HCEC 1CT (cell line): ENCODE results near the gene RASSF4.

Experiments
- DNase-seq: peaks from one replicate; pipeline ENCODE4 v3.0.0-alpha.2; 2017

Gene RASSF4

DNA sequence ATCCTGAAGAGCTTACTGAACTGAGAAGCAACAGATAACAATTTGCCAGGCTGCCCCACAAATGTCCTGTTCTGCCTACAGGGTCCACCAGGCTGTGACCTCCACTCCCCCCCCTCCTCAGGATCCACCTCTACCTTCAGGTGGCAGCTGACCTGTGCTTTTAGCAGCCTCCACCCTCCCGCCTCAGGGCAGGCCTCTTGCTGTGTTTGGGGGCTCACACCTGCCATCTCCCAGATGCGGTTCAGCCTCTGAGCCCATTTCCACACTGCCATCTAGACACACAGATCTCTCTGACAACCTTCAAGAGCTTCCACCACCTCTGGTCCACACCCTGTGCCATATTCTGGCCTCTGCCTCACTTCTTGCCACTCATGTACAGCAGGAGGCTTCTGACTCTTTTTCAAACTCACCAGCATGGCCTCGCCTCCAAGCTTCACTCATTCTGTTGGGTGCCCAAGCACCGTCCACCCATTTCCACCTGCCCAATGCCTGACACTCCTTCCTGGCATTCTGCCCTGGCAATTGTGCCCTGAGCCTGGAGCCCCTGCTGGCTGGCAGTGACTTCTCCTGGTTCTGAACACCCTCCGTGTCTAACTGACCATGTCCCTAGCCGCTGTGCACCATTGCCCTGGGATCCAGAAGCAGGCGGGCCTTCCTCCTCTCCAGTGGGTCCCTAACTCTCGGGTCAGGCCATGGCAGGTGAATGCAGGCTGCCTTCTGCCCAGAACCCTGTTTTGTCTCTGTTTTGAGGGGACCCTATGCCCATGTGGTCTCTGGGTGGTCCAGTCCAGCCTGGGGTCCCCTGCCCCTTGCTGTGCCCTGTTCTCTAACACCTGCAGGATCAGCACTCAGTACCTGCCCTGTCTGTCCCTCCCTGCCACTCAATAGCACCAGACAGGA lies 30.0 kb upstream of the RASSF4 start:
- DNase-seq: no peak

DNA sequence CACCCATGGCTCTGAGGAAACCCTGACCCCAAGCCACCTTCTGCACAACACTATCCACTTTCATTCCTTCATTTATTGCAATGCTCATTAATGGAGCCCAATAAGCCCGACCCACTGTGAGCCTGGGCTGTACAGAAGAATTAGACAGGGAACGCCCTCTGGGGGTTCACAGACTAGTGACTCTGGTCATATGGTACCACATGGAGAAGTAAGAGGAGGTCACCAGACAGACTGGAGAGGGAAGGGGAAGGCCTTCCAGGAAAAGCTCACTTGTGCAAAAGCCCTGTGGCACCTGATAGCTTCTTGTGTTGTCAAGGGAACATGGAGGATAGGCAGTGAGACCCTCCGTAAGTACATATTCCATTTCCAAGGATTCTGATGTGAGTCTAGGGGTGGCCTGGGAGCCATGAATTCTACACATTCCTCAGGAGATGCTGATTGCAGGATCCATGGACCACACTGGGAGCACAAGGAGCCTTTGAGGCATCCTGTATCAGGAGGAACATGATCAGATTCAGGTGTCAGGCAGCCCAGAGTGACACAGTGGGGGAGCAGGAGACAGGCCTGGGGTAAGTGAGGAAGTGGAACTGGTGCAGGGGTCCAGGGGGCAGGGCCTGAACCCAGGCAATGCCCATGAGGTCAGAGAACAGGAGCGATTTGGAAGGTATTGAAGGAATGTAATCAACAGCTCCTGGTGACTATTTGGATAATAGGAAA lies 28.5 kb upstream of the RASSF4 start:
- no peak for DNase-seq

DNA sequence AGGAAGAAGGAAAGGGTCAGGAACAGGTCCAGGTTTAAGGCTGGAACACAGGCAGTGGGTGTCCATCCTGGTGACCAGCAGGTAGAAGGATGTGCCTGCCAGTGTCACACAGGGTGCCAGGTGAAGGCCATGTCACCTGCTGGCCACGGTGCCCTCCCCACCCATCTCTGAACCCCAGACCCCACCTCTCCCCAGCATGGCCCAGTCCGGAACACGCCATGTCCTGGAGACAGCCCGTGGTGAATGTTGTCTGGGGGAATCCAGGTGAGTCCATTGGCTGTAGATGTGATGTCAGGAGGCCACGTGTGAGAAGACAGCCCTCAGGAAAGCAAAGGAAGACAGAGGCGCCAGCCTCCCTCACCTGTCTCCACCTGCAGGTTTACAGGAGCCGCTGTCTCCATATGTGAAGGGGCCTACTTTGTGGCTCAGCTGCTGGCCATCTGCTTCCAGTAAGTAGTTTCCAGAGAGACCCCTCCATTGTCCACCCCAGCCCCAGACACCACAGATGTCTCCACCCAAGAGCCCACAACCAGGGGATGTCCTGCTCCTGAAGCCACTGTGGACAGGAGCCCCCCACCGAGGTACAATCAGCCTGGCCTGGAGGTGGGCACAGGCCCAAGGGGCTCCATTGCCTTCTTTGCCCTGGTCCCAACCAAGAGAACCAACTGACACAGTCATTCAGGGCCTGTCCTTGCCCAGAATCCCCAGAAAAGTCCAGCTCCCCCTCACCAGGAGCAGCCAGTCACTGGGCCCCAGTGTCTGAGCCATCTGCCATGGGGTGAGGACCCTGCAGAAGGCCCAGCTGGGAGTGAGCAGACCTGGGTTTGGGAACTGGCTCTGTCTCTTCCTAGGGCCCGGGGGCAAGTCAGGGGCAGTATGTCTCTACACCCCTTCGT lies 27.7 kb upstream of the RASSF4 start:
- DNase-seq: no peak

DNA sequence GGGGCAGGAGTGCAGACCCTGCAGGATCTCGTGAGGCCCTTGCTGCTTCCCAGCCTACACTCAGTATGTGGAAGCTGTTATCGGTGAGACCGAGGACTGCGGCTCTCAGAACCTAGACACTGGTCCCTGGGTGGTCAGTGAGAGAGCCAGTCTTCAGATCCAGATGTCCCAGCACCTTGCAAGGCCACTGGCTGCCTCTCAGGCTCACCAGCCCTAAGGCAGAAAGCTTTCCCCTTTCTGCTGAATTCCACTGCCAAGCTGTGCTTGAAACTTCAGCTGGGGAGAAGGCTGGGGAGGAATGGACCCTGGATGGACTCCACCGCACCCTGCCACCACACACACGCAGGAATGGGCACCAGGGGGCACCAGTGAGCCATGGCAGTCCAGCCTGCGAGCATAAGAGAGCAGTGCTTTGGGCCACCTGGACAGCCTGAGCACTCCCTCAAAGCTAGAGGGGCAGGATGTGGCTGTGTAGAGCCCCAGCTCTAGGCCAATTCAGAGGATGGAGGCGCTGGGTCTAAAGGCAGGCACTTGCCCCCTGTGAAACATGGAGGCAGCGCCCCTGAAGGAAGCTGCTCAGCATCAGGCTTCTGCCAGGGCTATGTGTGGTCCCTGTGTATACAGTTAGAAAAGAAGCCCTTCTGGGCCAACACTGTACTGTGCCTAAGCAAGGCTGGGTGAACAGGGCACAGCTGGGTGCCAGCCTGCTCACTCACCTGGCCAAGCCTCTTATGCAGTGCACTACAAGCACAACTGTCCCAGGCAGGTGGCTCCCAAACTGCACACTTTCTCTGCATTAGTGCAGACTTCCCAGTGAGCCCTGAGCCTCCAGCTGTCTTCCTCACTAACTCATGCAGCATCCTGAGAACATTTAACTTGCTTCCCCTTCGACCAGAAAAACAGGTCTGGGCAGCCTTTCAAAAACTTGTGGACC lies 26.8 kb upstream of the RASSF4 start:
- DNase-seq: peak; percentile 57

DNA sequence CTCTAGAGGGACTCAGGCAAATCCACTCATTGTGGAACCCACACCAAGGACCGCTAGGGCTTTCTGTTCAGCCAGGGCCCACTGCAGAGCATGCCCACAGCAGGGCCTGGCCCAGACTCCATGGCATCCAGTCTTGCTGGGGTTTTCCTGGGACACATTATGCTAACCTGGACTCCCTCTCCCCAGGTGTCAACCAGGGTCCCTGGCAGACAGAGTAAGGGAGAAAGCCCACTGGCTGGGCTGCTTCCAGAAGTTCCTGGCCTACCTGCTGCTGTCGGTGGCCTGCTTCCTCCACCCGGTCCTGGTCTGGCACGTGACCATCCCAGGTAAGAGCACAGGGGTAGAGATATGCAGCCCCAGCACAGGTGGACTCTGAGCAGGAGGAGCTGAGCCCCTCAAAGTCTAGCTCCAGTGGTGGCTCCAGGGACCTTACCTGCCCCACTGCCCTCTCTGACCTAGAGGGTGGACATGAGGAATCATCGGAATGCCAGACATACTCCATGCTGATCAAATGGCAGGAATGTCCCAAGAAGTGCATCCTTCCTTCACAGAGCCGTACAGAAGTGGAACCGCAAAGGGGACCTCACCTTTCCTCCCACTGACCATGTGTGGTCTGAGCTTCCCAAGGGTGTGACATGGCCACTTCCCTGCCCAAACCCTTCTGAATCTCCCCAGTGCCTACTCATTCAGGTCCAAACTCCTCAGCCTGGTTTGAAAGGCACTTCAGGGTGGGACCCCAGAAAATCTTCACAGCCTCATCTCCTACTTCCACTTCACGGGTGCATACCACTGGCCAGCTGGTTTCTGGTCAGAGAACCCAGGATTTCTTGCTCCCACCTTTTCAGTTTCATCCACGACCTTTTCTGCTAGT lies 25.9 kb upstream of the RASSF4 start:
- no peak for DNase-seq

DNA sequence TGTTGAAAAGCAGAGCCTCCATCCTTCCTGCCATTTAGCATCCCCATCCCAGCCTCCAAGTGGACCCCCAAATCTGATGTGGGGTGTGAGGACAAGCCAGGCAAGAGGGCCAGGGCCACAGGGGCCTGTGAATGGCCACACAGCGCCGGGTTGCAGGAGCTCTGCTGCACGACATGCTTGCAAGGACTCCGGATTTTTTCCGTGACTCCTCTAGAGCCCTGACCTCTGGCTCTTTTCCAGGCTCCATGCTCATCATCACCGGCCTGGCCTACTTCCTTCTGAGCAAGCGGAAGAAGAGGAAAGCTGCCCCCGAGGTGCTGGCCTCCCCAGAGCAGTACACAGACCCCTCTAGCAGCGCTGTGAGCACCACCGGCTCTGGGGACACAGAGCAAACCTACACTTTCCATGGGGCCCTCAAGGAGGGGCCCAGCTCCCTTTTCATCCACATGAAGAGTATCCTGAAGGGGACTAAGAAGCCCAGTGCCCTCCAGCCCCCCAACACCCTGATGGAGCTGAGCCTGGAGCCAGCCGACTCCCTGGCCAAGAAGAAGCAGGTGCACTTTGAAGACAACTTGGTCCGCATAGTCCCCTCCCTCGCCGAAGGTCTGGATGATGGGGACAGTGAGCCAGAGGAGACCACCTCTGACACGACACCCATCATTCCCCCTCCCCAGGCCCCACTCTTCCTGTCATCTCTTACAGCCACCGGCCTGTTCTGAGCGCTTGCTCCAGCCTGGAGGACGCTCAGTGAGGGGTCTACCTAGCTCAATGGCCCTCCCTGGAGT lies 25.0 kb upstream of the RASSF4 start:
- no peak for DNase-seq

DNA sequence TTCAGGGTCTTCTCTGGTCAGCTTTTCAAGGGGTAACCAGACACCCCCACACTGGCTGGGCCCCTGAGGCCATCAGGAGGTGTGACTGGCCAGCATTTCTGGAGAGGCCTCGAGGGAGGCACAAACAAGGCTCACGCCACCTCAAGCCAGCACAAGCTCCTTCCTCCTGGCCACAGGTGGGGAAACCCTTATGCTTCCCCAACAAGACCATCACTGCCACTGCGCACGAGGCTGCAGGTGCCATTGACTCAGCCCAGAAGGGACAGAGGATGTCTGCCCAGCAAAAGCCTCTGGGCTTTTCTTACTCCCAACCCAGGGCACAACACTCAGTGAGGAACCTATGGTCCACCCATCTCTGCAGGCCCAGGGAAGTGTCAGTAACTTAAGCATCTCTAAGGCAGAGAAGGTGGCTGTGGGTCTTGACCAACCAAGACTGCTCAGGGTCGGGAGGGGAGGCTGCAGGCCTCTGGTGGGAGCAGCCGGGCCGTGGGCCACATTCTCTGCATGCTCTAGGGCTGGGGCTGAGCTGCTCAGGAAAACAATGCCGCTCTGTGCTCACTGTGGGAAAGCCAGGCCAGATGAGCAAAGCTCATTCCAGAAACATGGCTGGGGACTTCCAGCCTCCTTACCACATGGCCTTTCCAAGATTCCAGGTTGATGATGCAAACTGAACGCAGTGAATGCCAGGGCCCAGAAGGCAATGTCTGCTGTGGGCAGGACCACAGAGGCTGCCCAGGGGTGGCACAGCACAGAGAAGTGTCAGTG lies 24.2 kb upstream of the RASSF4 start:
- peak; percentile 29 for DNase-seq

DNA sequence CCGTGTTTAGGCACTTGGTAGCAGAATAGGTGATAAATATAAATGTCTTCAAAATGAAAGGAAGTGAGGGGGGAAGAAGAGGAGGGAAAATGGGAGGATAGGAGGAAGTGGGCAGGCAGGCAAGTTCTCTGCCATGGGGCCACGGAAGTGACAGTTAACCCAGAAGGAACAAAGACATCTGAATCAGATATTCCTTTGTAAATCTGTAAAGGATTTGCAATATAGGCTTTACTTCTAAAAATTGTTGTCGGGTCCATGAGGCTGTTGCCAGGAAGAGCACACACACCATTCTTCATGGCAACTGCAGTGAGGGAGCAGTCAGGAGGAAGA lies 23.7 kb upstream of the RASSF4 start:
- no peak for DNase-seq

DNA sequence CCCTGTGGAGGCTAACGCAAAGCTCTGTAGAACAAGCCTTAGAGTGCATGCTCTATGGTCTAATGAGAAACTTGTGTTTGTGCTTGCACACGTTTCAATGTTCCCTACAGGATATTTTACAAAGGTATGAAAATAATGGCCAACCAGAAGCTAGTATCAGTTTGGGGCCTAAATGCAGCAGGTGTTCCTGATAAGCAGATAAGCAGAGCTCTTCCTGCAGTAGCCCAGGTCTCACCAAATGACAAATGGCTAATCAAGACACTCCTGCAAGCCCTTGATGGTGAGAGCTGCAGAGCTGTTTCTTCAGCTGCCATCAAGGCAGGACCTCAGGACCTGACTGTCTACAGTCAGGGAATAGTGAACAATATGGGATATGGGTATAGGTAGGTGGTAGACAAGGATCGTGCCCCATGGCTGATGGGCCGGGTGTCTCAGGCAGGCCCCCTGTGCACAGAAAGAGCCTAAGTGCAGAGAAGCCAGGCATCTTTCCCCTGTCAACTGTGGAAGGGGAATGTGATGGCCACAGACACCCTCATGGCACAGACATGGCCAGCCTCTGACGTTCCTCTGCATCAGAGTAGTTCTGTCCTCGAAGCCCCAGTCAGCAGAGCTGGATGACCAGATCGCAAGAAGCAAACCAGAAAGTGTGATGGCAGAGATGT lies 23.2 kb upstream of the RASSF4 start:
- no peak for DNase-seq

DNA sequence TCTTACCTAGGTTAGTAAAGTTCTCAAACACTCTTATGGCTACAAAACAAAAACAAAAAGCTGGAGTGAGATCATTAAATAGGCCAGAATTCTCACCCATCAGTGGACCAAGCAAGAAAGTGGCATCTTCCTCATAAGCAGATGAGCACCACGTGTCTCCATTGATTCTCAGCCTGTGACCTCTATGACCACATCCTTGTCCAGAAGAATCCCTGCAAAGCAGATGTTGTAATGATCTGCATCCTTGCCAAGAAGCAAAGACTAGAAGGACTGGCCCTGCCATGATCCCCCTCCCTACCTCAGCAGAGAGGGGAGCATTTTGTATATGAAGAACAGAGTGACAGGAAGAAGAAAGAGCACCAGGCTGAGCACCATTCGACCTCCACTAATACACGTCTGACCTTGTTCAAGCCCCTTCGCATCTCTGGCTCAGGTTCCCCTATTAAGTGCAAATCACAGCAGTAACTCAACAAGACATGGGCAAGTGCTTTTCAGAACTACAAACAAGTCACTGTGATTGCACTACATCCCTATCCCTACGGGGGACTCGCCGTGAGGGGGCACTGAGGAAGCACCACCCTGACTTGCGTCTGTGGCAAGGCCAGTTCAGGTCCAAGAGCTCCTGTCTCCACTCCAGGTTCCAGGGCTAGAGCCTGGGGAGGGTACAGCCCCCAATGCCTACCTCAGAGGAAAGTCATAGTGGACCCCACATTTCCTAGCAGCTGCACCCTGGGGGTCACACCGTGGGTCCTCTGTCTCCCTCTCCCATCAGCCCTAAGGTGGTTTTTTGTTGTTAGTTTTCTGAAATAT lies 22.2 kb upstream of the RASSF4 start:
- DNase-seq: peak; percentile 10

DNA sequence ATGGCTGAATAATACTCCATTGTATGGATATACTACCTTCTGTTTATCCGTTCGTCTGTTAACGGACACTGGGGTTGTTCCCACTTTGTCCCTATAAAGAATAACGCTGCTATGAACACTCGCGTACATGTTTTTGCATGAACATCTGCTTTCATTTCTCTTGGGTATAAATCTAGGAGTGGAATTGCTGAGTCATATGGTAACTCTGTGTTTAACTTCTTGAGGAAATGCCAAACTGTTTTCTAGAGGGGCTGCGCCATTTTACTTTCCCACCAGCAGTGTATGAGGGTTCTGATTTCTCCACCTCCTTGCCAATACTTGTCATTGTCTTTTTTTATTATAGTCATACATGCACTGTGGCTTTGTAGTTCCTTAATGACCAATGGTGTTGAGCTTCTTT lies 20.6 kb upstream of the RASSF4 start:
- no peak for DNase-seq

DNA sequence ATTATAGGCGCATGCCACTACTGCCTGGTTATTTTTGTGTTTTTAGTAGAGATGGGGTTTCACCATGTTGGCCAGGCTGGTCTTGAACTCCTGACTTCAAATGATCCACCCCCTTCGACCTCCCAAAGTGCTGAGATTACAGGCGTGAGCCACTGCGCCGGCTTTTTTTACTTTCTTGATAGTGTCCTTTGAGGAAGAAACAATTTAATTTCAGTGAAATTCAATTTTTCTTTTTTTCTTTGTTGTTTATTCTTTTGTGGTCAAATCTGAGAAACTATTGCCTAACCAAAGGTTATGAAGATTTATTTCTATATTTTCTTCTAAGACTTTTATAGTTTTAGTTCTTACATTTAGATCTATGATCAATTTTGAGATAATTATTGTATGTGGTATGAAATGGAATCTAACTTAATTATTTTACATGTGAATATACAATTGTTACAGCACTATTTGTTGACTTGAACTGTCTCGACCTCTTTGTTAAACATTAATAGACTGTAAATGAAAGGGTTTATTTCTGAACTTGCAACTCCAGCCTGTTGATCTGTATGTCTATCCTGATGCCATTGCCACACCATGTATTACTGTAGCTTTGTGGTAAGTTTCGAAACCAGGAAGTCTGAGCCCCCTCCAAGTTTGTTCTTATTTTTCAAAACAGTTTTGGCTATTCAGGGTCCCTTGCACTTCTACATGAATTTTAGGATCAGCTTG lies 19.8 kb upstream of the RASSF4 start:
- DNase-seq: no peak

DNA sequence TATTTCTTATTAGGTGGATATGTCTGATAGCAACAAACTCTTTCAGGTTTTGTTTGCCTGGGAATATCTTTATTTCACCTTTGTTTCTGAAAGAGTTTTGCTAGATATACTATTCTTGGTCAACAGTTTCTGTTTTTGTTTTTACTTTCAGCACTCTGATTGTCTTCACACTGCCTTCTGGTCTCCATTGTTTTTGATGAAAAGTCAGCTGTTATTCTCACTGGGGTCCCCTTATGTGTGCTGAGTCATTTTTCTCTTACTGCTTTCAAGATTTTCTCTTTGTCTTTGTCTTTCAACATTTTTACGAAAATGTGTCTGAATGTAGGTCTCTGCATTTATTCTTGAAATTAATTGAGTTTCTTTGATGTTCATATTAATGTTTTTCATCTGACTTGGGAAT lies 15.2 kb upstream of the RASSF4 start:
- no peak for DNase-seq

DNA sequence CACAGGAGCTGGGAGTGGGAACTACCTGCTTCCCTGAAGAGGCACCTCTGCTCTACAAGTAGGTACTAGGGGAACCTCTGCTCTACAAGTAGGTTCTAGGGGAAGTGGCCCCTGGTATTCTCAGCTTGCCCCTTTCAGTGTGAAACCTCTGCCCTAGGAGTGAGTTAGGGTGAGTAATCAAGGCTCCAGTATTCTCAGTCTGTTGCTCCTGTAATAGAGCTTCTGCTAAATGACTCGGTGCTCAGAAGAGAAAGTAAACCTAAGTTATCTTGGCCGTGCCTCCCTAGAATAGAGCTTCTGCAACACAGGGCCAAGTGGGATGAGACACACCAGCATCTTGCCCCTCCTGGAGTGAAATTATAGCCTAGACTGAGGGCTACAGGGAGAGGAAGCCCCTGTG lies 13.4 kb upstream of the RASSF4 start:
- DNase-seq: peak; percentile 16

DNA sequence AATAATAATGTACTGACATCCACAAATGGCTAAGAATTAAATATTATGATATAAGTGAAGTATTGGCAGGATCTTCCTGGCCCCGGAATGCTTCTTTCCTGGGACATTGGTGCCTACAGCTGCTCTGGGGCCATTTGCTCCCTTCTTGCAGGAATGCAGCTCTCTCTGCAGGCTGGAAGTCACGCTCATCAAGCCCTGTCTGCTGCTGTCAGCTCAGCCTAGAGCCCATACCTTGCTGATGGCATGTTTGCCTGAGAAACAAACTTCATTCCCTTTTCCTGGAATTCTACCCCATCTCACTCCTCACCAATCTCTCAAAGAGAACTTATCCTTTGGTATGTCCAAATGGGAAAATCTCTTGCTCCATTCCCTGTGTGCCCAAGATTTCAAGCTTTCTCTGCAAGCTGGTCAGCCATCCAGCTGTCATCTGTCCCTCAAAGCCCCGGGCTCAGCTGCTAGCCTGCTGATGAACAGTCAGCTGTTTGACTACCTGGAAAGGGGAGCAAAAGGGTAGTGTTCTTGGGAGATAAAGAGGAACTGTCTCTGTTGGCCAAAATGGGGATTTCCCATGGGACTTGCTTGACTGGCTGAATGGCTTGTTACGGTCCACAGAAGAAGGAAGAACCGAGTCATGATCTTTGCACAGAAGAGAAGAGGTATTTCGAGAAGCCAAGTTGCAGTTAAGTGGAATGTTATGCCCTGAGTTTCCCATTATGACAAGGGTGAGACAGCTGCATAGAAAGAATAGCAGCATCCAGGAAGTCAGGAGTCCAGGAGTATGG lies 12.0 kb upstream of the RASSF4 start:
- DNase-seq: no peak

DNA sequence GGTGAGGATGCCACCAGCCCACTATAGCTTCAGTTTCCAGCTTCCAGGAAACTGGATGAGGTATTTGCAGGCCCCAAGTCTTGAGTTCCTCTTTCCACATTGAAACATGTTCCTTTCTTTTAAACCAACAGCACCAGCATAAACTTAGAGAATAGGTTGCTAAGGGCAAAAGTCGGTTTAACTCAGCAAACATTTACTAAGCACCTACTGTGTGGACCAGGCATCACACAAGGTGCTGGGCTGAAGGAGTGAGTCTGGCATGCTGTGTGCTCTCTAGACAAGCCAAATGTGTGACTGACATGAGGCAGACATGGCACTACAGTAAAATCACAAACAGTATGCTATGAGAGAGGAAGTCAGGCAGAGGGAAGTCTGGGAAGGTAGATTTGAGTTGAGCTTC lies 11.0 kb upstream of the RASSF4 start:
- no peak for DNase-seq
